ENCODE results near the gene SMIM20. TPM values are rescaled to one million over a fixed set of nuclear protein-coding genes. Genes with fewer than 3 reads are reported as not detected.

Gene SMIM20
- total and polyA plus RNA-seq, 2 experiments from 2014 or later: 56.6 to 82.9 TPM

GRCh38 chr4:25904748-25905082 lies 9.3 kb upstream of the SMIM20 start (continued):
- TF ChIP-seq POLR2AphosphoS5 (IDR thresholded peaks at IDR 0.05; ENCODE audit: low read depth) (no peak), REST (IDR thresholded peaks at IDR 0.05; ENCODE audit: unreplicated experiment) (no peak), ETS1 (IDR thresholded peaks at IDR 0.05) (no peak), EZH2 (IDR thresholded peaks at IDR 0.05; ENCODE audit: low read depth, unreplicated experiment) (no peak), NANOG (IDR thresholded peaks at IDR 0.05; ENCODE audit: borderline replicate concordance) (no peak)

- no peaks in the 10 kb centered on the region for H3K79me2 ChIP-seq (replicated peaks; ENCODE audit: insufficient read depth)
- Mint-ChIP-seq H3K4me1 (peaks cover 7% of the 10 kb centered on the region), H3K4me3 (no peak overlapping the region), H3K27me3 (ENCODE audit: insufficient read depth, low read depth, poor library complexity) (peaks cover 2% of the 10 kb centered on the region), H3K36me3 (ENCODE audit: low read depth) (peaks cover 5% of the 10 kb centered on the region; the same call in 1 of the 3 replicates), H3K27ac (no peak overlapping the region), H3K9me3 (peaks cover 11% of the 10 kb centered on the region; the same call in 1 of the 3 replicates)
- DNase-seq (ENCODE audit: low spot score) (no peak), ATAC-seq (no peak)
- H3K27ac ChIP-seq (ENCODE audit: low read depth): no peak overlapping the region
- H3K4me2 ChIP-seq: no peak overlapping the region
- H2AFZ ChIP-seq: no peak overlapping the region
- no peaks in the 10 kb centered on the region for H3F3A ChIP-seq (replicated peaks; ENCODE audit: low read depth)
- H3K4me3 ChIP-seq: no peak overlapping the region
- no peaks in the 10 kb centered on the region; the same call in 1 of the 2 replicates for H3K4me1 ChIP-seq (ENCODE audit: insufficient read depth)
- no peaks in the 10 kb centered on the region; the same call in 1 of the 2 replicates for H4K20me1 ChIP-seq (replicated peaks; ENCODE audit: insufficient read depth)
- no peaks in the 10 kb centered on the region for H3K36me3 ChIP-seq (ENCODE audit: insufficient read depth)
- H3K9me2 ChIP-seq (ENCODE audit: insufficient read depth): 0 out of 2 replicates have a peak, but pooled peaks cover 3% of the 10 kb centered on the region
- H3K27me3 ChIP-seq (ENCODE audit: insufficient read depth): no peaks in the 10 kb centered on the region
- TF ChIP-seq CREB1 (CRISPR knock-in tag; IDR thresholded peaks at IDR 0.05; ENCODE audit: low read depth) (no peak), ZNF462 (CRISPR knock-in tag; IDR thresholded peaks at IDR 0.05) (no peak), EZH2phosphoT487 (IDR thresholded peaks at IDR 0.05; ENCODE audit: unreplicated experiment) (no peak), CTCF (conservative IDR thresholded peaks at IDR 0.05; ENCODE audit: low read depth in 2 of 2) (no peak), ZNF114 (CRISPR knock-in tag; IDR thresholded peaks at IDR 0.05) (no peak), ZNF331 (CRISPR knock-in tag; IDR thresholded peaks at IDR 0.05; ENCODE audit: low read depth) (no peak), STAT1 (IDR thresholded peaks at IDR 0.05; ENCODE audit: unreplicated experiment) (no peak), EZH2 (IDR thresholded peaks at IDR 0.05; ENCODE audit: low read depth, unreplicated experiment) (no peak), JUNB (IDR thresholded peaks at IDR 0.05; ENCODE audit: unreplicated experiment) (no peak)
Observed at GRCh38 chr4:25905371-25905770, 8.6 kb upstream of the SMIM20 start.

Data from GM23338 (cell line).